NCI-H524 treated with DMSO at 0.1 percent for 48 hours (cell line): ENCODE results near the gene ASMT.
"Not testable (repeated sequence)": the region's sequence is repeated elsewhere in the genome, so short reads cannot be mapped to it uniquely, and the experiment has no call there.

ENCODE experiments used
- DNase-seq: peaks from one replicate; lab custom pipeline; 2025; lab: John Stamatoyannopoulos, UW

ASMT gene, protein sequence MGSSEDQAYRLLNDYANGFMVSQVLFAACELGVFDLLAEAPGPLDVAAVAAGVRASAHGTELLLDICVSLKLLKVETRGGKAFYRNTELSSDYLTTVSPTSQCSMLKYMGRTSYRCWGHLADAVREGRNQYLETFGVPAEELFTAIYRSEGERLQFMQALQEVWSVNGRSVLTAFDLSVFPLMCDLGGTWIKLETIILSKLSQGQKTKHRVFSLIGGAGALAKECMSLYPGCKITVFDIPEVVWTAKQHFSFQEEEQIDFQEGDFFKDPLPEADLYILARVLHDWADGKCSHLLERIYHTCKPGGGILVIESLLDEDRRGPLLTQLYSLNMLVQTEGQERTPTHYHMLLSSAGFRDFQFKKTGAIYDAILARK

DNA sequence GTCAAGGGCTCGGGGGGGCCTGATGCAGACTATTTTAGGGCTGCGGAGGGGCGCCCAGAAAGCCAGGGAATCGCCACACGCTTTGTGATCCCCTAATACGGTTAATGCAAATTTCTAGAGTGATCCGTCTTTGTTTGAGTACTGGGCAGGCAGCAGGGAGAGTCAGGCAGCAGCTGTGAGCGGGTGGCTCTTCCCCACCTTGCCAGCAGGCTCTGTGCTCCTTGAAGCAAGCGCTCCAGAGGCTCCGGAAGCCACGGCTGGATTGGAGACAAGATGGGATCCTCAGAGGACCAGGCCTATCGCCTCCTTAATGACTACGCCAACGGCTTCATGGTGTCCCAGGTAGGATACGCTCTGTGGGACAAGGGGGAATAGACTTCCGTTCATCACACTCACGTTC, at the start of gene ASMT:
Gene ASMT, plus strand, starts transcription at position 133 of the 400 bp plus-strand sequence. Its CDS starts 141 bp downstream, at position 274.
- DNase-seq = peak; percentile 0

- not testable (repeated sequence) for DNase-seq
These were observed 40.7 kb upstream of the ASMT start for GRCh38 chrX:1574181-1574580.

DNA sequence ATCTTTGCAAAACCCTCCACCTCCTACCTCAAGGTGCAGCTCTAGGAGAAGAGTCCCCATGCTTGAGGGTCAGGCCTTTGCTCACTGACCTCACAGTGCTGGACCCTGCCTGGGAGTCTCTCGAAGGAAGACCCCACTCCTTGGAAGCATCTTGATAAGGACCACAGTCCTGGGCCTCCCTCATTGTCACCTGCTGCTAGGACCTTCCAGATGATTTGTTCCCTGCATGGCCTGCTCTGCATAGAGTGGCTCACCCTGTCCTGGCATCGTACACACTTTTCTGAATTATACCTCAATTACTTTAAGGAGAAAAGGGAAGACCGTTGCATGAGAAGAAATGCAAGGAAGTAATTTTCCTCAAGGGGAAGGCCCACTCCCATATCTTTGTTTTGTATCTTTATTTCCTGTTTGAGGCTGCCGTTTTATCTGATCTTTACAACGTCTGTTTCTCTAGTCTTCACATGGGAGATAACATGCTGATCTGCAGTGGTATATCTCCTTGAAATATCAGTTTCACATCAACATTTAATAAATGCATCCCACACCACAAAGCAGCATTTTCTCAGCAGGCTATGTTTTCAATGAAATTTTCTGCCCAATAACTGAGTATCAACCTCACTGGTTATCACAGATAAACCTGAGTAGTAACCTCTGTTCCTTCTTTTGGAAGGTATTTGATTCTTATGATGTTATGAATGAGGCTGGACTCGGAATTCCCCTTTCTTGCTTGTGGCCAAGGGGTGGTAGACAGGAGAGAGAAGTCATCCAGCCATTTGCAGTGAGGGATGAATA, 38.5 kb upstream of the ASMT start:
- no peak for DNase-seq

DNA sequence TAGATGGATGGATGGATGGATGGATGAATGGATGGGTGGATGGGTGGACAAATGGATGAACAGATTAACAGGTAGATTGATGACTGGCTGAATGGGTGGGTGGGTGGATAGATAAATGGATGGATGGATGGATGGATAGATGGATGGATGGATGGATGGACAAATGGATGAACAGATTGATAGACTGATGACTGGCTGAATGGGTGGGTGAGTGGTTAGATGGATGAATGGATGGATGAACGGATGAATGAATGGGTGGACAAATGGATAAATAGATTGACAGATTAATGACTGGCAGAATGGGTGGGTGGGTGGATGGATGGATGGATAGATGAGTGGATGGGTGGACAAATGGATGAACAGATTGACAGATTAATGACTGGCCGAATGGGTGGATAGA, 37.0 kb upstream of the ASMT start:
- no peak for DNase-seq

GRCh38 chrX:1578511-1579173, 36.2 kb upstream of the ASMT start:
- no peak for DNase-seq

- peak; percentile 3 for DNase-seq
These were observed 33.7 kb upstream of the ASMT start for GRCh38 chrX:1581132-1581531.

- DNase-seq = no peak
These were observed 32.0 kb upstream of the ASMT start for GRCh38 chrX:1582686-1583437.

GRCh38 chrX:1584237-1585011, 30.4 kb upstream of the ASMT start:
- no peak for DNase-seq

DNA sequence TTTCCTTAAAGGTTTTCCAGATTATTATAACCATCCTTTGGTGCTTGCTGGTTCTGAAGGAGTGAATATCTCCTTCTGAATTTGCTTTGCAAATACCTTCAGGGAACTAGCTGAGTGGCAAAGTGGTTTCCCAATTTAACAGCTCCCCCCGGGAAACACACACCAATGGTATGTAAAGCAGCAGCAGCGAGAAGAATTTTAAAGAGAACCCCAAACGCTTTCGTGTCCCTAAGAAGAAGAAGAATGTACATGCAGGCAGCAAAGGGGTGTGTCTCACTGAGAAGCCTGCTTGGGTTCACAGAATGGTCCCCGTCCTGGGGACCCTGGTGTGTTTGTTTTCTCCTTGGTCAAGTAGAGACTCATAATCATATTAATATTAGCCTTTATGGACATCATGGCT, 27.7 kb upstream of the ASMT start:
- no peak for DNase-seq

GRCh38 chrX:1589356-1590130, 25.3 kb upstream of the ASMT start:
- DNase-seq = no peak

DNA sequence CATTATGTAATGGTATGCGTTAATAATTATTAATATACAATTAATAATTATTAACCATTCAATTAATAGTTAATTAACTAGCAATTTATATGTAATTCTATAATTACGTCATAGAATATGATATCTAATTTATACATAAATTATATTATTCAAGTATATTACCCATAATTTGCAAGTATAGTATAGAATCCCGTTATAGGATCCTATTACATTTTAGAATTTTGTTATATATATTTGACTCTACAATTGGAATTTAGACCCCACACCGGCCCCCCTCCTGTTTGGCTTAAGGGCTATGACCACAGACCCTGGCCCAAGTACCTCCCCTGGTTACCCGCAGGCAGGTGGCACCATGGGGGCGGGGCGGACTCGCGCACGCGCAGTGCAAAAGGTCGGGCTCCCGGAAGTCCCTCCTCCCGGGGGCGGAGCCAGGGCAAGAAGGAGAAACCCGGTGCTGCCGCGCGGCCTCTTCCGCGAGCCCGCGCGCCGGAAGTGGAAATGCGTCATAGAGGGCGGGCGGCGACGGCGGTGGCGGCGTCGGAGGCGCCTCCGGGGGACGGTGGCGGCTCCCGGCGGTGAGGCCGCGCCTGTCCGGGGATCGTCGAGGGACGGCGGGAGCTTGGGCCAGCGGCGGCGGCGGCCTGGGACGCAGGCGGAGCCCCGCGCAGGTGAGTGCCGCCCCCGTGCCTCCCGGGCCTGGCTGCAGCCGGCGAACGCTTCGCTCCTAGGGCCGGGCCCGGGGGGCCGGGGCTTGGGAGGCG, 23.6 kb upstream of the ASMT start, which contains the start of gene AKAP17A:
Gene AKAP17A, plus strand, starts transcription at position 503 of the 761 bp plus-strand sequence. CDS start 1,859 bp downstream, outside the sequence.
- peak; percentile 34 for DNase-seq

DNA sequence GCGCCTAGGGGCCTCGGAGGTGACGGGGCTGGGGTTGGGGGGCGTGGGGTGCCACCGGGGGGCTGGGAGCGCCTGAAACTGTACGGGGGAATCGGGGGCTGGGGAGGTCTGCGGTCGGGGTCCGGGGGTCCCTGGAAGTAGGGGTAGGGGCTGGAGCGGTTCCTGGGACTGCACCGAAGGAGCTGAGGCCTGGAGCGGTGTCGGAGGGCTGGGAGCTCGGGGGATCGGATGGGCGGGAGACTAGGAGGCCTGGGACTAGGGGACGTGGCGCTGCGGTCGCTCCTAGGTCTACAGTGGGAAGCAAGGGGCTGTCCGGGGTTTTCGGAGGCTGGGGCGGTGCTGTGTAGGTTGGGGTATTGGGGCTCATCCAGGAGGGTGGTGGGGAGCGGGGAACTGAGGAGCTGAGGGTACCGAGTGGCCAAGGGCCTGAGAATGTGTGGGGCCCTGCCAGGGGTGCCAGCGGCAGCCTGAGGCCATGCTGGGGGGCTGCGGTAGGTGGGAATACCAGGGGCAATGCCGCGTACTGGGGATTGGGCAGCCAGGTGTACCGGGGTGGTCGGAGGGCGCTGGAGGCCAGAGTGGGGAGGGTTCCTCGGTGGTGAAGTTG, 22.9 kb upstream of the ASMT start:
- no peak for DNase-seq

DNA sequence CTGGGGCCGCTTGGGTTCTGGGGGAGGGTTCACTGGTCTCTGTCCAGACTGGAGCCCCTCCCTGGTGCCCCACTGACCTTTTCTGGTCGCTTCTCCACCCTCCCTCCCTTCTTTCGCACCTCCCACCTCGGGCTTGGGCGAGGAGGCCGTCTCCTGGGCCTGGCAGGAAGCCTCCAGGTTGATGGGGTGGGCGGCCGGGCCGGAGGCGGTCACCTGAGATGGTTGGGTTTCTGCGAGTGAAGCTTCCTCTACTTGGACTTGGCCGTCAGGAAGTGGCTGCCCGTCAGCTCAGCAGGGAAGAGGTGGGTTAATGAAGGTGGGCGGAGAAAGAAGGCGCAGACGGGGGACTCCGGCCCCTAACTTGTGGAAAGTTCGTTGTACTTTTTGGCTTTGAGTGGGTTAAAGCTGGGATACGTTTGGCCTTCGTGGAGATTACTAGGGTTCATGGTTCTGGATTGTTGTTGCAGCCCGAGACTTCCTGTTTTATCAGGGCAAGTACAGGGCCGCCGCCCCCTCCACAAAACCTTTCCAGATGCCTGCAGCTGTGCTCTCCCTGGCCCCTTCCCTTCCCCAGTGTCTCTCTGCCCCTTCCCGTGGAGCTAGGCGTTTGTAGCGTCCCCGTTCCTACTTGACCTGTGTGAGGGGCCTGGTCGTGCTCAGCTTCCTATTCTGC, 22.3 kb upstream of the ASMT start:
- no peak for DNase-seq

- DNase-seq = no peak
These were observed 21.3 kb upstream of the ASMT start for GRCh38 chrX:1593286-1594271.

GRCh38 chrX:1595711-1596060, 19.2 kb upstream of the ASMT start:
- no peak for DNase-seq

- DNase-seq = no peak
These were observed 18.0 kb upstream of the ASMT start for GRCh38 chrX:1596676-1597344.
